GM21717 (cell line): ENCODE measurements around the gene ACOT9.
"Not testable (repeated sequence)": the region's sequence is repeated elsewhere in the genome, so short reads cannot be mapped to it uniquely, and the experiment has no call there.

ENCODE experiments used
- ATAC-seq: cut with Tn5 transposase; IDR thresholded peaks from one replicate; pipeline ENCODE4 v1.9.1; 2021; ENCODE audit warnings: mild to moderate bottlenecking, moderate library complexity; ENCODE audit not compliant: unreplicated experiment

Gene ACOT9

GRCh38 chrX:23699636-23700194 lies 43.4 kb downstream of the ACOT9 start:
- ATAC-seq: peak; percentile 58

GRCh38 chrX:23694606-23695005 lies 48.5 kb downstream of the ACOT9 start:
- peak; percentile 68 for ATAC-seq

- ATAC-seq: no peak
Measured at GRCh38 chrX:23692166-23692565, 50.9 kb downstream of the ACOT9 start.

GRCh38 chrX:23676486-23676885 lies 66.6 kb downstream of the ACOT9 start:
- ATAC-seq: not testable (repeated sequence)

- ATAC-seq: no peak
Measured at GRCh38 chrX:23673108-23673507, 70.0 kb downstream of the ACOT9 start.

- no peak for ATAC-seq
Measured at GRCh38 chrX:23670528-23670927, 72.5 kb downstream of the ACOT9 start.

- peak; percentile 35 for ATAC-seq
Measured at GRCh38 chrX:23668335-23668734, 74.7 kb downstream of the ACOT9 start.

GRCh38 chrX:23667239-23668177 lies 75.6 kb downstream of the ACOT9 start, which contains the start of gene PRDX4:
Gene PRDX4, plus strand, starts transcription at chrX:23667493. Its CDS starts 78 bp downstream, at chrX:23667571.
- peak; percentile 56 for ATAC-seq

GRCh38 chrX:23666282-23666681 lies 76.8 kb downstream of the ACOT9 start:
- no peak for ATAC-seq

- ATAC-seq: no peak
Measured at GRCh38 chrX:23664496-23664895, 78.6 kb downstream of the ACOT9 start.

- peak; percentile 54 for ATAC-seq
Measured at GRCh38 chrX:23662853-23663252, 80.2 kb downstream of the ACOT9 start.

GRCh38 chrX:23662187-23662586 lies 80.9 kb downstream of the ACOT9 start:
- peak; percentile 65 for ATAC-seq

- ATAC-seq: no peak
Measured at GRCh38 chrX:23661671-23662070, 81.4 kb downstream of the ACOT9 start.

- ATAC-seq: no peak
Measured at GRCh38 chrX:23660766-23661132, 82.3 kb downstream of the ACOT9 start.

GRCh38 chrX:23660083-23660765 lies 82.9 kb downstream of the ACOT9 start:
- not testable (repeated sequence) for ATAC-seq

GRCh38 chrX:23659339-23659738 lies 83.7 kb downstream of the ACOT9 start:
- ATAC-seq: no peak

GRCh38 chrX:23656684-23657083 lies 86.4 kb downstream of the ACOT9 start:
- ATAC-seq: no peak

- ATAC-seq: no peak
Measured at GRCh38 chrX:23656091-23656490, 87.0 kb downstream of the ACOT9 start.
